ENCODE measurements around the gene MCEE. TPM values are rescaled to one million over a fixed set of nuclear protein-coding genes. Genes with fewer than 3 reads are reported as not detected.
A peak's percentile ranks its signal among the peaks of the same experiment; 100 is the strongest.
"Not testable (repeated sequence)": the region's sequence is repeated elsewhere in the genome, so short reads cannot be mapped to it uniquely, and the experiment has no call there.

MCEE gene
- total RNA-seq, 1 donor: 18.8 TPM

DNA sequence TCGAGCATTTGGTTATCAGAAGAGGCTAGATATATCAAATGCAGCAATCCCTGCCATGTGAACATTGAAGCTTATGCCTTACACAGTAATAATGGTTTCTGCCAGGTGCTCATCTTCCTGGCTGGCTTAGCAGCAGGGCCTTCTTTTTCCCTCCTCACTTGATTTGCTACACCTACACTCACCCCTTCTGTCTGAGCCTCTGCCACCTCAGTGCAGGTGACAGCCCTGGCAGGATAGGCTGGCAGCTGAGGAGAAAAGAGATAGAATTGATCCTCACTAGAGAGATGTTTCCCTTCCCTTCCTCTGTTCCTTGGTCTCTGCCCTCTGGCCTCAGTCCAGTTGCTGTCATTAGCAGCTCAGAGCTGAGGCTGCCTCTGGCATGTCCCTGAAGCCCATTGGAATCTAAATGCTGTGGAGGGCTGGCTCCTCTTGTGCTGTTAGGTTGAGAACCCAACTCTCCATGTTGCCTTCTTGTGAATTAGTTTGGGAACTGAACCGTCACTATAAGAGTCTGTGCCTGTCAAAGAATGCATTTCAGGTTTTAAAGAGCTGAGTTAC, 18.6 kb upstream of the MCEE start:
- no peak overlapping the region for H3K4me3 ChIP-seq (ENCODE audit: low read depth, low read length)
- TF ChIP-seq, protein P1, sequence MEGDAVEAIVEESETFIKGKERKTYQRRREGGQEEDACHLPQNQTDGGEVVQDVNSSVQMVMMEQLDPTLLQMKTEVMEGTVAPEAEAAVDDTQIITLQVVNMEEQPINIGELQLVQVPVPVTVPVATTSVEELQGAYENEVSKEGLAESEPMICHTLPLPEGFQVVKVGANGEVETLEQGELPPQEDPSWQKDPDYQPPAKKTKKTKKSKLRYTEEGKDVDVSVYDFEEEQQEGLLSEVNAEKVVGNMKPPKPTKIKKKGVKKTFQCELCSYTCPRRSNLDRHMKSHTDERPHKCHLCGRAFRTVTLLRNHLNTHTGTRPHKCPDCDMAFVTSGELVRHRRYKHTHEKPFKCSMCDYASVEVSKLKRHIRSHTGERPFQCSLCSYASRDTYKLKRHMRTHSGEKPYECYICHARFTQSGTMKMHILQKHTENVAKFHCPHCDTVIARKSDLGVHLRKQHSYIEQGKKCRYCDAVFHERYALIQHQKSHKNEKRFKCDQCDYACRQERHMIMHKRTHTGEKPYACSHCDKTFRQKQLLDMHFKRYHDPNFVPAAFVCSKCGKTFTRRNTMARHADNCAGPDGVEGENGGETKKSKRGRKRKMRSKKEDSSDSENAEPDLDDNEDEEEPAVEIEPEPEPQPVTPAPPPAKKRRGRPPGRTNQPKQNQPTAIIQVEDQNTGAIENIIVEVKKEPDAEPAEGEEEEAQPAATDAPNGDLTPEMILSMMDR (IDR thresholded peaks at IDR 0.05; ENCODE audit: insufficient read depth, low read length): no peak
- DNase-seq (ENCODE audit: low read depth): no peak

DNA sequence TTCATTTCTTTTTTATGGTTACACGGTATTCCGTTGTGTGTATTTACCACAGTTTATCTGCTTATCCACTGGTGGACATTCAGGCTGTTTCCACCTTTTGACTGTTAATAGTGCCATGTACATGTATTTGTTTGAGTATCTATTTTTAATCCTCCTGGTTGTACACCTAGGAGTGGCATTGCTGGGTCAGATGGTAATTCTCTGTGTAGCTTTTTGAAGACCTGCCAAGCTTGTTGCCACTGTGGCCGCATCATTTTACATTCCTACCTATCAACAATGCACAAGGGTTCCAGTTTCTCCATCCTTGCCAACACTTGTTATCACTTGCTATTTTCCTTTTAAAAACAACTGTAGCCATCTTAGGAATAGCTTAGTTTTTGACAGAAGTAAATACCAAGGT, 13.8 kb upstream of the MCEE start:
- DNase-seq (ENCODE audit: low read depth): no peak
- TF ChIP-seq, protein P1 (IDR thresholded peaks at IDR 0.05; ENCODE audit: insufficient read depth, low read length): no peak

DNA sequence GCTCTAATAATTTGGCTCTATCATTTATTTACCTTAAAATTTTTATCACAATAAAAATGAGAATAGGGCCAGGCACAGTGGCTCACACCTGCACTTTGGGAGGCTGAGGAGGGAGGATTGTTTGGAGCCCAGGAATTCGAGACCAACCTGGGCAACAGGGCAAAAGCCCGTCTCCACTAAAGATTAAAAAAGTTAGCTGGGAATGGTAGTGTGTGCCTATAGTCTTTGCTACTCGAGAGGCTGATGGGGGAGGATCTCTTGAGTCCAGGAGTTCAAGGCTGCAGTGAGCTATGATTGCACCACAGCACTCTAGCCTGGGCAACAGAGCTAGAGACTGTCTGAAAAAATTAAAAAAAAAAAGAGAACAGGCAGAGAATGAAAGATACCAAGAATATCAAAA, 6.1 kb upstream of the MCEE start:
- TF ChIP-seq, protein P1 (IDR thresholded peaks at IDR 0.05; ENCODE audit: insufficient read depth, low read length): no peak
- H3K4me3 ChIP-seq (ENCODE audit: low read depth, low read length): no peak overlapping the region
- DNase-seq (ENCODE audit: low read depth): no peak

More for the DNA sequence above, 13.8 kb upstream of the MCEE start:
- H3K4me3 ChIP-seq (ENCODE audit: low read depth, low read length): no peak overlapping the region

DNA sequence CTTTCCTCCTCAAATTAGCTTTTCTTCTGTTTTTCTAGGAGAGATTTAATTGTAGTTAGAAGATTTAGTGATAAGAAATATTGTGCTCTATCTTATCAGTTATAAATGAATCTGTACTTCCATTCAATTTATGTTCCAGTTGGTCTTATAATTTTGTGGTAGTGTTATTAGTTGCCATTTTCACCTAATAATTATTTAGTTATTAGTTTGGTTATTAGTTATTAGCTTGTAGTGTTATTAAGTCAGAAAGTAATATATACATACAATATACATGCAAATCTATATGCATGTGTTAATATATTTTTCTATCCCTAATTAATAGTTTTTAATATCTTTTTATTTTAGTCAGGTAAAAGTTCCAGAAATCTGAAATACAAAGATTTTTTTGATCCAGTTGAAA, 3.6 kb upstream of the MCEE start:
- no peak overlapping the region for H3K4me3 ChIP-seq (ENCODE audit: low read depth, low read length)

DNA sequence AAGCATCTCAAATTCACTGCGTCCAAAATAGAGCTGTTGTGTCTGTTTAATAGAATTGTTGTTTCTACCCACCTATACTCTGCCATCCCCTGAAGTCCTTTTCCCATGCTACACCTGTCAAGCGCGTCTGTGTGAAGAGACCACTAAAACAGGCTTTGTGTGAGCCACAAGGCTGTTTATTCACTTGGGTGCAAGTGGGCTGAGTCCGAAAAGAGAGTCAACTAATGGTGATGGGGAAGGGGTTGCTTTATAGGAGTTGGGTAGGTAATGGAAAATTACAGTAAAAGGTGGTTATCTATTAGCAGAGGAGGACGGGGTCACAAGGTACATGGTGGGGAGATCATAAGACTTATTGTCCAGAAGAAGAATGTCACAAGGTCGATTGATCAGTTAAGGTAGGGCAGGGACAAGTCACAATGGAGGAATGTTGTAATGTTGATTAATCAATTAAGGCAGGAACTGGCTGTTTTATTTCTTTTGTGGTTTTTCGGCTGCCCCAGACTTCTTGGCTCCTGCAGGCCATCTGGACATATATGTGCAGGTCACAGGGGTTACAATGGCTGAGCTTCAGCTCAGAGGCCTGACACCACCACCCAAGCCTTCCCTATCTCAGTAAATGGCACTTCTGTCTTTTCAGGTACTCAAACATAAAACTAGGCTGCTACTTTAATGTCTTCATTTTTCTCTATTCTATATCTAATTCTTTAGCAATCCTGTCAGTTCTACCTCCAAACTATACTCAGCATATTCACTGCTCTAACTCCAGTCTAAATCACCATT, 1.5 kb upstream of the MCEE start:
- peak overlapping the region; percentile 96 for H3K4me3 ChIP-seq (ENCODE audit: low read depth, low read length)
- not testable (repeated sequence) for DNase-seq (ENCODE audit: low read depth)

More for the DNA sequence above, 3.6 kb upstream of the MCEE start:
- TF ChIP-seq, protein P1 (IDR thresholded peaks at IDR 0.05; ENCODE audit: insufficient read depth, low read length): no peak
- DNase-seq (ENCODE audit: low read depth): no peak

DNA sequence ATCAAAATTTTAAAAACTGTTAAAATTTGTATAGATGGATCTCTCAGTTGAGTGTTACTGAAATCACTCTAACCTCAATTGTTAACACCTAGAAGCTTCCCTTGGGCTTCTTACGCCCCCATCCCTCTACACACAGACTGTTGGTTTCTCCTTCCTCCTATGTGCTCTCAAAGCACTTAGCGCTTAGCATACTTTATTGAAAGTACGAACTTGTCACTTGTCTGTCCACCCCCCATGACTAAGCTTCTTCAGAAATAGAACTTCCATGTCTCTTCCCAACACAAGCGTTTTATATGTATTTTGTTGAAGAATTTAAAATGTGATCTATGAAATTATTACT, 846 bp upstream of the MCEE start:
- TF ChIP-seq, protein P1 (IDR thresholded peaks at IDR 0.05; ENCODE audit: insufficient read depth, low read length): no peak
- no peak for DNase-seq (ENCODE audit: low read depth)
- peak overlapping the region; percentile 96 for H3K4me3 ChIP-seq (ENCODE audit: low read depth, low read length)

DNA sequence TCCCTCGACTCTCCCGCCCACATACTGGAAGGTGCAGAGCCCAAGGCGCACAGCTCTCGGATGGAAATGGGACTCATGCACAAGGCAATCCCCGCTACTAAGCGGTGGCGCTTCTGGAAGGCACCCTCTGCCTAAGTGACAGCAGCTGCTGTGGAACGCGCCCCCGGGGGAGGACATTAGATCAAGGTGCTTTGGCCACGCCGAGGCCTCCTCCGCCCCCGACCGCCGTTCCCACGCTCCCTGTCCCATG, 202 bp downstream of the MCEE start:
- TF ChIP-seq, protein P1 (IDR thresholded peaks at IDR 0.05; ENCODE audit: insufficient read depth, low read length): no peak
- no peak for DNase-seq (ENCODE audit: low read depth)
- peak overlapping the region; percentile 96 for H3K4me3 ChIP-seq (ENCODE audit: low read depth, low read length)
